ENCODE data around the gene SERPINB2.

SERPINB2 gene

DNA sequence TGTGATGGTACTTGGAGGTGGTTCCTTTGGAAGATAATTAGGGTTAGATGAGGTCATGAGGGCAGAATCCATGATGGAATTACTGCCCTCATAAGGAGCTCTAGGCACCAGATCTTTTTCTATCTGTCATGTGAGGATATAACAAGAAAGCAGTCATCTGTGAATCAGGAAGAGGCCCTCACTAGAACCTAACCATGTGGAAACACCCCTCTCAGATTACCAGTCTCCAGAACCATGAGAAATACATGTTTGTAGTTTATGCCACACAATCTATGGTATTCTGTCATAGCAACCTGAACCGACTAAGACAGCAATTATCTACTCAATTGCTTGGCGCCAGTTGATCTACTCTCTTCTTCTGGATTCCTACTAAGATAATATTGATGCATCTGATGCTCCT lies 17.9 kb downstream of the SERPINB2 start:
- Histone ChIP-seq H4K91ac (ENCODE audit: low read length) (no peak overlapping the region), H3K9ac (ENCODE audit: low read length) (no peak overlapping the region), H3K36me3 (ENCODE audit: control insufficient read depth in 1 of 2, insufficient read depth in 2 of 2, low read depth in 1 of 2, low read length in 2 of 2) (peaks cover 0 to 5% of the 10 kb centered on the region in 2 experiments), H3K18ac (ENCODE audit: low read depth in 1 of 2, low read length in 2 of 2) (no peak overlapping the region), H3K14ac (ENCODE audit: low read length in 2 of 2) (no peak overlapping the region), H4K8ac (ENCODE audit: low read length) (no peak overlapping the region), H2BK120ac (ENCODE audit: low read depth, low read length) (no peak overlapping the region), H2AFZ (ENCODE audit: low read depth, low read length) (no peak overlapping the region), H3K9me3 (ENCODE audit: control insufficient read depth, low read length) (no peaks in the 10 kb centered on the region), H3K79me1 (replicated peaks; ENCODE audit: low read length, poor library complexity, severe bottlenecking) (no peaks in the 10 kb centered on the region), H2BK15ac (ENCODE audit: low read depth, poor library complexity, severe bottlenecking) (no peak overlapping the region), H3K4ac (ENCODE audit: low read depth in 1 of 2, low read length in 2 of 2) (no peak overlapping the region), H3K23ac (ENCODE audit: low read length in 2 of 2) (no peak overlapping the region), H2BK12ac (ENCODE audit: low read length in 2 of 2) (no peak overlapping the region), H3K27ac (ENCODE audit: low read length, poor library complexity, severe bottlenecking) (no peak overlapping the region), H2BK5ac (ENCODE audit: low read depth, low read length, poor library complexity, severe bottlenecking) (no peak overlapping the region), H3K4me1 (ENCODE audit: control insufficient read depth, insufficient read depth, low read depth, low read length) (no peaks in the 10 kb centered on the region), H3K4me3 (ENCODE audit: insufficient read depth in 1 of 2, low read depth in 1 of 2, low read length in 2 of 2) (no peak overlapping the region), H3K27me3 (ENCODE audit: control insufficient read depth in 1 of 2, insufficient read depth in 1 of 2, low read length in 2 of 2) (no peaks in the 10 kb centered on the region), H2AK5ac (ENCODE audit: low read length, severe bottlenecking) (no peak overlapping the region), H3K4me2 (ENCODE audit: low read length, poor library complexity, severe bottlenecking) (no peak overlapping the region)
- DNase-seq: no peak
- 96% methylated on average over 2 of the region's 2 CpGs for WGBS

DNA sequence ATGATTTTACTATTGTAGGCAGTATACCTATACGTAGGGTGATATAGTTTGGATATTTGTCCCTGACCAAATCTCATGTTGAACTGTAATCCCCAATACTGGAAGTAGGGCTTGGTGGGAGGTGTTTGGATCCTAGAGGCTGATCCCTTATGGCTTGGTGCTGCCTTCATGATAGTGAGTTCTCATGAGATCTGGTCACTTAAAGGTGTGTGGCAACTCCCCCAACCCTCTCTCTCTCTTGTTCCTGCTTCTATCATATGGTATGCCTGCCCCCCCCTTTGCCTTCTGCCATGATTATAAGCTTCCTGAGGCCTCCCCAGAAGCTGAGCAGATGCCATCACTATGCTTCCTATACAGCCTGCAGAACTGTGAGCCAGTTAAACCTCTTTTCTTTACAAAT lies 18.6 kb downstream of the SERPINB2 start:
- H3K14ac ChIP-seq (ENCODE audit: low read length in 2 of 2): no peak overlapping the region

DNA sequence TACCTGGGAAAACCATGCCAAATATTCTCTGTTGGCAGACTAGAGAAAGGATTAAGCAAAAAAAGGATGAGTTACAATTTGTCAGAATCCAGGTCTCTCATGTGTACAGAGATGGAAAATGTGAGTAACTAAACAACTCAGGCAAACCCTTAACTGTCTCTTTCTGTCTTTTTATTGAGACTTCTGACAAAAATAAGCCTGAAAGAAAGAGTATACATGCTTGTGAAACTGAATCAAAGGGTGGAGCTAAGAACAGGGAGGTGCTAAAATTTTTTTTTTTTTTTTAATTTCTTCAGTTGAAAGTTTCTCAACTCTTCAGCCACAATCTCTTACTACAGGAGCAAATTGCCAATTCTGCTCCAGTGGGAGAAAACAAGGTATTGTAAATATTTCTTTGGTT lies 20.2 kb downstream of the SERPINB2 start, which contains the start of gene SERPINB10:
SERPINB10 (plus strand) TSS at position 295 of the 400 bp plus-strand sequence. CDS start 7,553 bp downstream, outside the sequence.
- Histone ChIP-seq H3K9me3 (ENCODE audit: control insufficient read depth, low read length) (no peaks in the 10 kb centered on the region), H2BK12ac (ENCODE audit: low read length in 2 of 2) (no peak within 1 kb of the TSS), H3K23ac (ENCODE audit: low read length in 2 of 2) (no peak within 1 kb of the TSS), H3K9ac (ENCODE audit: low read length) (no peak within 1 kb of the TSS), H2AK5ac (ENCODE audit: low read length, severe bottlenecking) (no peak within 1 kb of the TSS), H3K27ac (ENCODE audit: low read length, poor library complexity, severe bottlenecking) (no peak within 1 kb of the TSS), H3K79me1 (replicated peaks; ENCODE audit: low read length, poor library complexity, severe bottlenecking) (no peaks in the 10 kb centered on the region), H2BK15ac (ENCODE audit: low read depth, poor library complexity, severe bottlenecking) (no peak within 1 kb of the TSS), H2AFZ (ENCODE audit: low read depth, low read length) (no peak within 1 kb of the TSS), H2BK5ac (ENCODE audit: low read depth, low read length, poor library complexity, severe bottlenecking) (no peak within 1 kb of the TSS), H4K91ac (ENCODE audit: low read length) (no peak within 1 kb of the TSS), H3K14ac (ENCODE audit: low read length in 2 of 2) (no peak within 1 kb of the TSS), H3K4ac (ENCODE audit: low read depth in 1 of 2, low read length in 2 of 2) (no peak within 1 kb of the TSS), H3K4me2 (ENCODE audit: low read length, poor library complexity, severe bottlenecking) (no peak within 1 kb of the TSS), H4K8ac (ENCODE audit: low read length) (no peak within 1 kb of the TSS), H3K36me3 (ENCODE audit: control insufficient read depth in 1 of 2, insufficient read depth in 2 of 2, low read depth in 1 of 2, low read length in 2 of 2) (no peaks in the 10 kb centered on the region), H3K4me3 (ENCODE audit: insufficient read depth in 1 of 2, low read depth in 1 of 2, low read length in 2 of 2) (no peak within 1 kb of the TSS), H2BK120ac (ENCODE audit: low read depth, low read length) (no peak within 1 kb of the TSS), H3K4me1 (ENCODE audit: control insufficient read depth, insufficient read depth, low read depth, low read length) (no peaks in the 10 kb centered on the region), H3K18ac (ENCODE audit: low read depth in 1 of 2, low read length in 2 of 2) (no peak within 1 kb of the TSS), H3K27me3 (ENCODE audit: control insufficient read depth in 1 of 2, insufficient read depth in 1 of 2, low read length in 2 of 2) (no peaks in the 10 kb centered on the region)
- DNase-seq: peak; percentile 18

More for the DNA sequence above, 18.6 kb downstream of the SERPINB2 start:
- Histone ChIP-seq H4K91ac (ENCODE audit: low read length) (no peak overlapping the region), H2BK5ac (ENCODE audit: low read depth, low read length, poor library complexity, severe bottlenecking) (no peak overlapping the region), H3K4me1 (ENCODE audit: control insufficient read depth, insufficient read depth, low read depth, low read length) (no peaks in the 10 kb centered on the region), H3K27me3 (ENCODE audit: control insufficient read depth in 1 of 2, insufficient read depth in 1 of 2, low read length in 2 of 2) (no peaks in the 10 kb centered on the region), H3K4ac (ENCODE audit: low read depth in 1 of 2, low read length in 2 of 2) (no peak overlapping the region), H2BK15ac (ENCODE audit: low read depth, poor library complexity, severe bottlenecking) (no peak overlapping the region), H2AFZ (ENCODE audit: low read depth, low read length) (no peak overlapping the region), H2AK5ac (ENCODE audit: low read length, severe bottlenecking) (no peak overlapping the region), H3K9me3 (ENCODE audit: control insufficient read depth, low read length) (no peaks in the 10 kb centered on the region), H3K79me1 (replicated peaks; ENCODE audit: low read length, poor library complexity, severe bottlenecking) (no peaks in the 10 kb centered on the region), H3K4me3 (ENCODE audit: insufficient read depth in 1 of 2, low read depth in 1 of 2, low read length in 2 of 2) (no peak overlapping the region), H3K18ac (ENCODE audit: low read depth in 1 of 2, low read length in 2 of 2) (no peak overlapping the region), H2BK12ac (ENCODE audit: low read length in 2 of 2) (no peak overlapping the region), H3K23ac (ENCODE audit: low read length in 2 of 2) (no peak overlapping the region), H3K27ac (ENCODE audit: low read length, poor library complexity, severe bottlenecking) (no peak overlapping the region), H3K4me2 (ENCODE audit: low read length, poor library complexity, severe bottlenecking) (no peak overlapping the region), H3K9ac (ENCODE audit: low read length) (no peak overlapping the region), H2BK120ac (ENCODE audit: low read depth, low read length) (no peak overlapping the region), H4K8ac (ENCODE audit: low read length) (no peak overlapping the region), H3K36me3 (ENCODE audit: control insufficient read depth in 1 of 2, insufficient read depth in 2 of 2, low read depth in 1 of 2, low read length in 2 of 2) (peaks cover 0 to 5% of the 10 kb centered on the region in 2 experiments)
- 67% methylated on average over 1 of the region's 1 CpG for WGBS
- DNase-seq: no peak

DNA sequence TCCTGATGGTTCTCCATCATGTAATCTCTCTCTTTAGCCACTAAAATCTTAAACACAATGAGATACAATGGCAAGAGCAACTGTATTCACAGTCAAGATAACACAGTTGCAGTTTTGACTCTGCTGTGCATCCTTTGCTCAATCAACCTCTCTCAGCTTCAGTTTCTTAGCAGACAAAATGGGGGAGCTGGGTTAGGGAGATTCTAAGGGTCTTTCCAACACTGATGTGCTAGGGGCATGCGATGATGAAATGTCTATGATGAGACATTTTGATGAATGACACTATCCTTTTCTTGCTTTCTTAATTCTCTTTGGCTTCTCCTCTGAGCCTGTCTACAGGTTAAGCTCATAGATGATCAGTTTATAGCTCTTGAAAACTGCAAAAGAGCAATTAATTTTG lies 21.4 kb downstream of the SERPINB2 start:
- H3K9me3 ChIP-seq (ENCODE audit: control insufficient read depth, low read length): no peaks in the 10 kb centered on the region
- no peaks in the 10 kb centered on the region for H3K4me1 ChIP-seq (ENCODE audit: control insufficient read depth, insufficient read depth, low read depth, low read length)
- no peak overlapping the region for H3K4ac ChIP-seq (ENCODE audit: low read depth in 1 of 2, low read length in 2 of 2)
- no peak overlapping the region for H3K9ac ChIP-seq (ENCODE audit: low read length)
- no peaks in the 10 kb centered on the region for H3K27me3 ChIP-seq (ENCODE audit: control insufficient read depth in 1 of 2, insufficient read depth in 1 of 2, low read length in 2 of 2)
- H2BK15ac ChIP-seq (ENCODE audit: low read depth, poor library complexity, severe bottlenecking): no peak overlapping the region
- no peak overlapping the region for H2BK12ac ChIP-seq (ENCODE audit: low read length in 2 of 2)
- no peaks in the 10 kb centered on the region for H3K79me1 ChIP-seq (replicated peaks; ENCODE audit: low read length, poor library complexity, severe bottlenecking)
- no peak overlapping the region for H3K23ac ChIP-seq (ENCODE audit: low read length in 2 of 2)
- H2BK5ac ChIP-seq (ENCODE audit: low read depth, low read length, poor library complexity, severe bottlenecking): no peak overlapping the region
- H2AK5ac ChIP-seq (ENCODE audit: low read length, severe bottlenecking): no peak overlapping the region
- H3K4me2 ChIP-seq (ENCODE audit: low read length, poor library complexity, severe bottlenecking): no peak overlapping the region
- H3K27ac ChIP-seq (ENCODE audit: low read length, poor library complexity, severe bottlenecking): no peak overlapping the region
- WGBS: 86% methylated on average over 1 of the region's 1 CpG
- no peak overlapping the region for H4K91ac ChIP-seq (ENCODE audit: low read length)
- no peak overlapping the region for H2AFZ ChIP-seq (ENCODE audit: low read depth, low read length)
- DNase-seq: no peak
- no peak overlapping the region for H3K14ac ChIP-seq (ENCODE audit: low read length in 2 of 2)
- H4K8ac ChIP-seq (ENCODE audit: low read length): no peak overlapping the region
- H2BK120ac ChIP-seq (ENCODE audit: low read depth, low read length): no peak overlapping the region
- no peak overlapping the region for H3K18ac ChIP-seq (ENCODE audit: low read depth in 1 of 2, low read length in 2 of 2)
- no peaks in the 10 kb centered on the region for H3K36me3 ChIP-seq (ENCODE audit: control insufficient read depth in 1 of 2, insufficient read depth in 2 of 2, low read depth in 1 of 2, low read length in 2 of 2)
- H3K4me3 ChIP-seq (ENCODE audit: insufficient read depth in 1 of 2, low read depth in 1 of 2, low read length in 2 of 2): no peak overlapping the region
